Astrocyte (in vitro differentiated cells and primary cell): ENCODE measurements around the gene SEMA4C. TPM values are rescaled to one million over a fixed set of nuclear protein-coding genes. Genes with fewer than 3 reads are reported as not detected.
A peak's percentile ranks its signal among the peaks of the same experiment; 100 is the strongest.

Source experiments
- DNase-seq: peaks from one replicate; pipeline ENCODE4 v3.0.0-alpha.2; 2010; ENCODE audit warnings: low read depth
- FAIRE-seq: peaks from 2 replicates; lab custom pipeline; 2011; peaks lifted over from hg19 to GRCh38; lab: Jason Lieb, UNC
- H2AFZ ChIP-seq: 2 replicates; pipeline ENCODE4 v1.6.0; 2012; ENCODE audit warnings: low read depth, low read length, inconsistent platforms
- H3K27ac ChIP-seq: 2 replicates; pipeline ENCODE4 v1.5.1; 2011; ENCODE audit warnings: low read depth, low read length, inconsistent platforms
- H3K27me3 ChIP-seq: 2 replicates; pipeline ENCODE4 v1.6.0; 2011; ENCODE audit warnings: low read length, inconsistent platforms; ENCODE audit not compliant: insufficient read depth
- H3K36me3 ChIP-seq: 2 replicates; pipeline ENCODE4 v1.5.1; 2011; ENCODE audit warnings: low read length, inconsistent platforms; ENCODE audit not compliant: insufficient read depth
- H3K4me1 ChIP-seq: 2 replicates; pipeline ENCODE4 v1.5.1; 2011; ENCODE audit warnings: low read length, inconsistent platforms; ENCODE audit not compliant: insufficient read depth
- H3K4me2 ChIP-seq: 2 replicates; pipeline ENCODE4 v1.6.0; 2012; ENCODE audit warnings: low read length, inconsistent platforms
- H3K4me3 ChIP-seq: 2 replicates; pipeline ENCODE4 v1.5.1; 2011; ENCODE audit warnings: low read depth, mild to moderate bottlenecking, low read length, inconsistent platforms; ENCODE audit not compliant: insufficient read depth
- H3K79me2 ChIP-seq: 2 replicates; pipeline ENCODE4 v1.6.0; 2012; ENCODE audit warnings: mild to moderate bottlenecking, low read length, inconsistent platforms; ENCODE audit not compliant: insufficient read depth
- H3K9ac ChIP-seq: 2 replicates; pipeline ENCODE4 v1.6.0; 2012; ENCODE audit warnings: mild to moderate bottlenecking, low read length, inconsistent platforms
- H3K9me3 ChIP-seq: 2 replicates; pipeline ENCODE4 v1.5.1; 2012; ENCODE audit warnings: low read depth, mild to moderate bottlenecking, low read length, inconsistent platforms; ENCODE audit not compliant: insufficient read depth
- H4K20me1 ChIP-seq: 2 replicates; pipeline ENCODE4 v1.6.0; 2012; ENCODE audit warnings: low read length, inconsistent platforms; ENCODE audit not compliant: insufficient read depth
- H3K27ac Mint-ChIP-seq: one replicate; pipeline ENCODE4 v1.8.0; 2021; ENCODE audit warnings: mild to moderate bottlenecking, mixed read lengths; ENCODE audit not compliant: unreplicated experiment
- H3K27me3 Mint-ChIP-seq: one replicate; pipeline ENCODE4 v1.8.0; 2021; ENCODE audit warnings: low read depth, mixed read lengths; ENCODE audit not compliant: unreplicated experiment
- H3K36me3 Mint-ChIP-seq: one replicate; pipeline ENCODE4 v1.8.0; 2021; ENCODE audit warnings: low read depth, mixed read lengths; ENCODE audit not compliant: unreplicated experiment
- H3K4me1 Mint-ChIP-seq: one replicate; pipeline ENCODE4 v1.8.0; 2021; ENCODE audit warnings: low read depth, mixed read lengths; ENCODE audit not compliant: unreplicated experiment
- H3K4me3 Mint-ChIP-seq: one replicate; pipeline ENCODE4 v1.8.0; 2021; ENCODE audit warnings: mild to moderate bottlenecking, moderate library complexity, mixed read lengths; ENCODE audit not compliant: unreplicated experiment
- H3K9me3 Mint-ChIP-seq: one replicate; pipeline ENCODE4 v1.8.0; 2021; ENCODE audit warnings: mild to moderate bottlenecking, mixed read lengths; ENCODE audit not compliant: unreplicated experiment
- EZH2 ChIP-seq: IDR thresholded peaks from 2 replicates; pipeline ENCODE4 v1.6.1; 2012; ENCODE audit warnings: mild to moderate bottlenecking, low read length, inconsistent platforms; ENCODE audit not compliant: insufficient read depth
- total RNA-seq: library from RNA; stranded (reverse); gene quantifications from 2 replicates; pipeline ENCODE4 v1.2.1, GENCODE V29; 2021
- TF ChIP-seq, protein P1 (sequence below): IDR thresholded peaks from 2 replicates; pipeline ENCODE4 v1.5.1; 2011; ENCODE audit warnings: low read depth, mild to moderate bottlenecking, inconsistent platforms, low read length, moderate library complexity; ENCODE audit not compliant: insufficient read depth

The SEMA4C gene
- total RNA-seq, 1 donor from 2014 or later = 32.8 TPM

DNA sequence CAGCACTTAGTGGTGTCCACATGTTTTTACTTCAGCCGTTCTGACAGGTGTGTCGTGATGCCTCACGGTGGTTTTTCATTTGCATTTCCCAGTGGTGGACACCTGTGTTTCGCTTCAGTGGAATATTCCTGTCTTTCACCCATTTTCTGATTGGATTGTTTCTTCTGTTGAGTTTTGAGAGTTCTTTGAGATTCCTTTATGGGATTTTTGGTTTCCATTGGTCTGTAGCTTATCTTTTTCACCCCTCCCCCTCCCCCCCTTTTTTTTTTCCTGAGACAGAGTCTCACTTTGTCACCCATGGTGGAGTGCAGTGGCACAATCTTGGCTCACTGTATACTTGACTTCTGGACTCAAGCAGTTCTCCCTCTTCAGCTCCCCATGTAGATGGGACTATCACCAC is 34.0 kb downstream of the SEMA4C start:
- H3K9me3 Mint-ChIP-seq = no peaks in the 10 kb centered on the region
- H3K9me3 ChIP-seq = no peaks in the 10 kb centered on the region
- no peaks in the 10 kb centered on the region for H3K36me3 ChIP-seq
- no peak overlapping the region for H3K4me3 Mint-ChIP-seq
- no peak overlapping the region for H3K27ac Mint-ChIP-seq
- H3K36me3 Mint-ChIP-seq = peaks cover 8% of the 10 kb centered on the region
- H3K4me1 Mint-ChIP-seq = peaks cover 8% of the 10 kb centered on the region
- no peaks in the 10 kb centered on the region for H4K20me1 ChIP-seq
- H3K4me1 ChIP-seq = peaks cover 9% of the 10 kb centered on the region
- H3K27me3 ChIP-seq = no peaks in the 10 kb centered on the region
- H3K27me3 Mint-ChIP-seq = no peaks in the 10 kb centered on the region
- no peak overlapping the region for H3K4me3 ChIP-seq
- FAIRE-seq (no peak), DNase-seq (no peak)
- TF ChIP-seq, protein P1, sequence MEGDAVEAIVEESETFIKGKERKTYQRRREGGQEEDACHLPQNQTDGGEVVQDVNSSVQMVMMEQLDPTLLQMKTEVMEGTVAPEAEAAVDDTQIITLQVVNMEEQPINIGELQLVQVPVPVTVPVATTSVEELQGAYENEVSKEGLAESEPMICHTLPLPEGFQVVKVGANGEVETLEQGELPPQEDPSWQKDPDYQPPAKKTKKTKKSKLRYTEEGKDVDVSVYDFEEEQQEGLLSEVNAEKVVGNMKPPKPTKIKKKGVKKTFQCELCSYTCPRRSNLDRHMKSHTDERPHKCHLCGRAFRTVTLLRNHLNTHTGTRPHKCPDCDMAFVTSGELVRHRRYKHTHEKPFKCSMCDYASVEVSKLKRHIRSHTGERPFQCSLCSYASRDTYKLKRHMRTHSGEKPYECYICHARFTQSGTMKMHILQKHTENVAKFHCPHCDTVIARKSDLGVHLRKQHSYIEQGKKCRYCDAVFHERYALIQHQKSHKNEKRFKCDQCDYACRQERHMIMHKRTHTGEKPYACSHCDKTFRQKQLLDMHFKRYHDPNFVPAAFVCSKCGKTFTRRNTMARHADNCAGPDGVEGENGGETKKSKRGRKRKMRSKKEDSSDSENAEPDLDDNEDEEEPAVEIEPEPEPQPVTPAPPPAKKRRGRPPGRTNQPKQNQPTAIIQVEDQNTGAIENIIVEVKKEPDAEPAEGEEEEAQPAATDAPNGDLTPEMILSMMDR = no peak
- TF ChIP-seq EZH2 = no peak
- no peak overlapping the region for H3K4me2 ChIP-seq
- no peak overlapping the region for H2AFZ ChIP-seq
- no peak overlapping the region for H3K9ac ChIP-seq
- no peaks in the 10 kb centered on the region for H3K79me2 ChIP-seq
- no peak overlapping the region for H3K27ac ChIP-seq

DNA sequence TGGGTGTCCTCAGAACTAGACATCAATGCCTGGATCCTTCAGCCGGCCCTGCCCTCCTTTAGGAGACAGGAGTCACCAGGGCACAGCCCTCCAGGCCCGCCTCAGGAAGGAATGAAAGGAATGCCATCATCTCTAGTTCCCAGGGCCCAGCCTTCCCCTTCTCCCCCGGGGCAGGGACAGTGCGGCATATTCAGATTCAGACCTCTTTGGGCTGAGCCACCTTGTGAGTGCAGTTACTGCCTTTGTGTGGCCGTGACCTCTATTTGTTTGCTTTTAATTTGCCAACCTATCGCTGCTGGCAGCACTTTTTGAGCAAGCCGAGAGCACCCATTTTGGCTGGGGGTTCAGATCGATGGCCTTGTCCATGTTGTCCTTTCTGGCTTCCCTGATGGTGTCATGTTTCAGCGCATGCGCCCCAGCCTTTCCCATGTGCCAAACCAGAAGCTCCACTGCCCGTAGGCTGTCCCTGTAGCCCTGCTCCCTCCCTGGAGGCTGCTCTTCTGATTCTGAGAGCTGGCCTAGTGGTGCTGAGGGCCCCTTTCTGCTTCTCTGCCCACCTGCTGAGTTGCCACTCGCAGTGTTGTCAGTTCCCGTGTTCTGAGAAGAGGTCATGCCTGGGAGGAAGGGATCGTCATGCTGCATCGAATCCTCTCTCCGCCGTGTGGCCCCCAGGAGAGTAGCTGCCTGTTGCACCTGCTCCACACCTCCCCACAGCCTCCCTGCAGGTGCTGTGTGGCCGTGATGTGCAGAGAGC is 36.9 kb downstream of the SEMA4C start:
- no peak for TF ChIP-seq EZH2
- TF ChIP-seq, protein P1 = no peak
- peak; percentile 20 for DNase-seq
- Histone ChIP-seq H3K9ac (no peak overlapping the region), H4K20me1 (no peaks in the 10 kb centered on the region), H3K4me1 (peaks cover 5% of the 10 kb centered on the region), H3K27me3 (no peaks in the 10 kb centered on the region), H3K4me2 (peak overlapping the region; percentile 41), H3K27ac (no peak overlapping the region), H3K79me2 (no peaks in the 10 kb centered on the region), H3K4me3 (no peak overlapping the region), H3K36me3 (no peaks in the 10 kb centered on the region), H3K9me3 (no peaks in the 10 kb centered on the region), H2AFZ (peak overlapping the region; percentile 54)
- Mint-ChIP-seq H3K27ac (peak overlapping the region; percentile 75), H3K4me3 (peak overlapping the region; percentile 62), H3K27me3 (no peaks in the 10 kb centered on the region), H3K36me3 (peaks cover 8% of the 10 kb centered on the region), H3K4me1 (peaks cover 8% of the 10 kb centered on the region), H3K9me3 (no peaks in the 10 kb centered on the region)
- no peak for FAIRE-seq

DNA sequence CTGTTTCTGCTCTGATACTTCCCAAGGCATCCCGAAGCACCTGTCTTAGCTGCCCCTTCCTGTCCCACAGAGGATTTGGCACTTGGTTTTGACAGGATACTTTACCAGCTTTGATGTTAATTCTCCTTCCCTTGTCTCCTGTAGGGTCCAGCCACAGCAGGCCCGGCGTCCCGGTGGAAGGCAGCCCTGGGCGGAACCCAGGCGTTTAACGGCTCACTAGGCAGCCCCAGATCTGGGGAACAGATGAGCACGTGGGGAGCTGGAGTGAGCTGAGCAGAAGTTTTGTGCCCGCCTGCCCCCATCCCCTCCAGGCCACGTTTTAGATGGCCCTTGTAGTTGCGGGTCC is 37.5 kb downstream of the SEMA4C start:
- Histone ChIP-seq H3K4me1 (peaks cover 5% of the 10 kb centered on the region), H3K36me3 (no peaks in the 10 kb centered on the region), H3K4me3 (no peak overlapping the region), H3K9ac (no peak overlapping the region), H3K27ac (no peak overlapping the region), H3K4me2 (no peak overlapping the region), H3K27me3 (no peaks in the 10 kb centered on the region), H2AFZ (no peak overlapping the region), H4K20me1 (no peaks in the 10 kb centered on the region), H3K79me2 (no peaks in the 10 kb centered on the region), H3K9me3 (no peaks in the 10 kb centered on the region)
- peaks cover 8% of the 10 kb centered on the region for H3K36me3 Mint-ChIP-seq
- peak overlapping the region; percentile 75 for H3K27ac Mint-ChIP-seq
- H3K27me3 Mint-ChIP-seq = no peaks in the 10 kb centered on the region
- DNase-seq = no peak
- no peak for TF ChIP-seq EZH2
- TF ChIP-seq, protein P1 = no peak
- peaks cover 8% of the 10 kb centered on the region for H3K4me1 Mint-ChIP-seq
- no peaks in the 10 kb centered on the region for H3K9me3 Mint-ChIP-seq
- FAIRE-seq = no peak
- no peak overlapping the region for H3K4me3 Mint-ChIP-seq
